B cell (primary cell): ENCODE measurements around the gene ZNF423. TPM values are rescaled to one million over a fixed set of nuclear protein-coding genes. Genes with fewer than 3 reads are reported as not detected.

ENCODE experiments used
- ATAC-seq: fragments of 200-7000 bp; cut with Tn5 transposase; one replicate; pipeline ENCODE4 v1.10.0; 2021; ENCODE audit warnings: low read depth, mild to moderate bottlenecking, moderate number of reproducible peaks, moderate library complexity
- CTCF ChIA-PET: fragments of 350-600 bp; sonication (Branson Sonifier 250); formaldehyde crosslinking; loops from one replicate; lab custom pipeline; 2021; ENCODE audit warnings: antibody characterized with exemption, inconsistent platforms; lab: Charles Lee
- POLR2A ChIA-PET: fragments of 350-600 bp; sonication (Branson Sonifier 250); formaldehyde crosslinking; loops from one replicate; lab custom pipeline; 2021; ENCODE audit warnings: antibody characterized with exemption; lab: Charles Lee
- DNase-seq: peaks from one replicate; pipeline ENCODE4 v3.0.0; 2013
- H2AFZ ChIP-seq: 2 replicates; pipeline ENCODE4 v1.6.1; 2012; ENCODE audit warnings: mild to moderate bottlenecking, low read depth, low read length; ENCODE audit not compliant: insufficient read depth, poor library complexity, severe bottlenecking
- H3K27ac ChIP-seq, 2 donors: 1 replicate in 1 of 2; 2 replicates in 1 of 2; pipeline ENCODE4 v1.5.1; 2012 to 2013; ENCODE audit warnings: low read length in 2 of 2, mild to moderate bottlenecking in 2 of 2, moderate library complexity in 1 of 2
- H3K27me3 ChIP-seq, 4 experiments: fragments of 200-600 bp in 1 of 4; sonication (generic) in 1 of 4; replicated peaks in 1 of 4; 1 replicate in 2 of 4; 2 replicates in 2 of 4; pipeline versions ENCODE4 v1.6.1 to v1.7.0; 2013 to 2016; ENCODE audit warnings: low read length in 3 of 4, mild to moderate bottlenecking in 2 of 4, mixed read lengths in 1 of 4, moderate library complexity in 1 of 4; ENCODE audit not compliant: insufficient read depth in 4 of 4, control insufficient read depth in 3 of 4; ENCODE audit errors: control extremely low read depth in 1 of 4
- H3K36me3 ChIP-seq, 2 experiments: replicated peaks in 1 of 2; 1 replicate in 1 of 2; 2 replicates in 1 of 2; pipeline versions ENCODE4 v1.6.1 to v1.7.1; 2013; ENCODE audit warnings: low read length in 1 of 2; ENCODE audit not compliant: insufficient read depth in 2 of 2, control insufficient read depth in 1 of 2; ENCODE audit errors: control extremely low read depth in 1 of 2, extremely low read depth in 1 of 2
- H3K4me1 ChIP-seq, 2 donors: fragments of 200-600 bp in 1 of 2; sonication (generic) in 1 of 2; 1 replicate in 1 of 2; 2 replicates in 1 of 2; pipeline versions ENCODE4 v1.5.1 to v1.6.1; 2013 to 2017; ENCODE audit warnings: low read length in 2 of 2; ENCODE audit not compliant: control insufficient read depth in 2 of 2, insufficient read depth in 2 of 2
- H3K4me2 ChIP-seq: replicated peaks from 2 replicates; pipeline ENCODE3; 2012; ENCODE audit warnings: mild to moderate bottlenecking, low read depth, low read length; ENCODE audit not compliant: poor library complexity, severe bottlenecking
- H3K4me3 ChIP-seq, 5 experiments: fragments of 200-600 bp in 1 of 5; sonication (generic) in 1 of 5; 1 replicate in 3 of 5; 2 replicates in 2 of 5; pipeline versions ENCODE4 v1.5.1 to v1.7.0; 2011 to 2016; ENCODE audit warnings: low read length in 4 of 5, mild to moderate bottlenecking in 4 of 5, low read depth in 2 of 5, control low read depth in 1 of 5, moderate library complexity in 1 of 5; ENCODE audit not compliant: insufficient read depth in 1 of 5; ENCODE audit errors: control extremely low read depth in 1 of 5, extremely low read depth in 1 of 5
- H3K79me2 ChIP-seq: fragments of 200-600 bp; sonication (generic); one replicate; pipeline ENCODE4 v1.6.0; 2016; ENCODE audit warnings: low read length; ENCODE audit not compliant: control insufficient read depth, insufficient read depth
- H3K9ac ChIP-seq: fragments of 200-600 bp; sonication (generic); 2 replicates; pipeline ENCODE4 v1.6.1; 2017; ENCODE audit warnings: mild to moderate bottlenecking, low read length, moderate library complexity
- H3K9me3 ChIP-seq, 3 donors: one replicate each; pipeline versions ENCODE4 v1.6.1 to v1.7.1; 2013; ENCODE audit warnings: low read length in 2 of 3; ENCODE audit not compliant: control insufficient read depth in 2 of 3, insufficient read depth in 1 of 3; ENCODE audit errors: control extremely low read depth in 1 of 3
- H4K20me1 ChIP-seq: 2 replicates; pipeline ENCODE4 v1.6.0; 2012; ENCODE audit warnings: mild to moderate bottlenecking, low read length; ENCODE audit not compliant: insufficient read depth, control insufficient read depth, poor library complexity, severe bottlenecking
- H3K27ac Mint-ChIP-seq: one replicate; pipeline ENCODE4 v1.8.0; 2021; ENCODE audit warnings: mixed read lengths
- H3K27me3 Mint-ChIP-seq: one replicate; pipeline ENCODE4 v1.8.0; 2021; ENCODE audit warnings: mixed read lengths
- H3K4me1 Mint-ChIP-seq: one replicate; pipeline ENCODE4 v1.8.0; 2021; ENCODE audit warnings: mixed read lengths
- H3K4me3 Mint-ChIP-seq: one replicate; pipeline ENCODE4 v1.8.0; 2021; ENCODE audit warnings: mixed read lengths
- H3K9me3 Mint-ChIP-seq: one replicate; pipeline ENCODE4 v1.8.0; 2022; ENCODE audit warnings: mixed read lengths; ENCODE audit not compliant: insufficient read depth
- EZH2 ChIP-seq: IDR thresholded peaks from 2 replicates; pipeline ENCODE4 v1.6.1; 2012; ENCODE audit warnings: borderline replicate concordance, low read depth, mild to moderate bottlenecking, moderate library complexity, low read length; ENCODE audit not compliant: insufficient read depth, poor library complexity, severe bottlenecking
- WGBS: methylation state at CpG from one replicate; pipeline ENCODE4 v1.1.5; 2013; ENCODE audit warnings: missing lambda C conversion rate; ENCODE audit not compliant: insufficient coverage; 5-methylcytosine and 5-hydroxymethylcytosine counted together
- intact Hi-C: fragments of 100-400 bp; cut with micrococcal nuclease; formaldehyde crosslinking; loops from one replicate; pipeline ENCODE4 v1.10.0; 2022
- polyA plus RNA-seq: library from polyadenylated mRNA; depleted of rRNA; stranded (reverse); fragments of >200 nt; gene quantifications from 2 replicates; pipeline ENCODE4 v1.2.3, GENCODE V29; 2012
- total RNA-seq, 2 donors: library from RNA; stranded (reverse); fragments of 120-200 nt in 1 of 2; gene quantifications; 1 replicate in 1 of 2; 2 replicates in 1 of 2; pipeline versions ENCODE4 v1.2.3 to v1.2.4, GENCODE V29; 2013 to 2022
- TF ChIP-seq, protein P1 (sequence below): fragments of 200-600 bp; IDR thresholded peaks from one replicate; pipeline ENCODE4 v1.8.0; 2022; ENCODE audit warnings: antibody characterized with exemption, mild to moderate bottlenecking

ZNF423 gene
- total and polyA plus RNA-seq, 2 donors (not counting 1 experiment from before 2014, with no cell fraction given) = not detected

DNA sequence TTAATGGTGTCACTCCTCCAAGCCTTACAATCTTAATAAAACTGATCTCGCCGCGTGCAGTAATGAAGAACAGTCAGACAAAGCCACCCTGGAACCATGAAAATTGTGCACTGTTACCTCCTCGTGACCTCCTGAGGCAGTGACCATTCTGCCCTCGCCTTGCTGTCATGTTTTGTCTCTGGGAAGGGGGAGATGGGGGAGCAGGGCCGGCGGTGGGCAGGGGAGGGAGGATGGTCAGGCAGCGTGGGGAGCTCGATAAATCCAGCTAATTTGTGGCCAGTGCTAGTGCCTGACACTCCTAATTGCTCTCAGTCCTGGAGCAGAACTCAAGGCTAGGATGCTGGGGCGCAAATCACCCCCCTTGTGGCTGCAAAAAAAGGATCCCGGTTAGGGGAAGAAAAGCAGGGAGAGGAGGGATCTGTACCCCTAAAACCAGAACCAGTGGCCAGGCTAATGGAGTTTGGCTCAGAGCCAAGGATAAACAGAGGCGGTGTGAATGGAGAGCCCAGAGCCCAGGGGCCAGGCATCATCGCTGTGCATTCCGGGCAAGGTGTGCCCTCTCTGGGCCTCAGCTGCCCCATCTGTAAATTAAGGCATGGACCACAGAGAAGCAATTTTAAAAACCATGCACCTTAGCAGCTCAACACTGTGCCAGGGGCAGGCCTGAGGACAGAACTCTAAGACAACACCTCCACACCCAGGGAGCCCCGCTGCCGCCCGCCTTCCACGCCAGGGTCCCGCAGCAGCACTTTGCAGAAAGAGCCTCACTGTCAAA is 113.3 kb downstream of the ZNF423 start:
- no peak for TF ChIP-seq EZH2
- TF ChIP-seq, protein P1, sequence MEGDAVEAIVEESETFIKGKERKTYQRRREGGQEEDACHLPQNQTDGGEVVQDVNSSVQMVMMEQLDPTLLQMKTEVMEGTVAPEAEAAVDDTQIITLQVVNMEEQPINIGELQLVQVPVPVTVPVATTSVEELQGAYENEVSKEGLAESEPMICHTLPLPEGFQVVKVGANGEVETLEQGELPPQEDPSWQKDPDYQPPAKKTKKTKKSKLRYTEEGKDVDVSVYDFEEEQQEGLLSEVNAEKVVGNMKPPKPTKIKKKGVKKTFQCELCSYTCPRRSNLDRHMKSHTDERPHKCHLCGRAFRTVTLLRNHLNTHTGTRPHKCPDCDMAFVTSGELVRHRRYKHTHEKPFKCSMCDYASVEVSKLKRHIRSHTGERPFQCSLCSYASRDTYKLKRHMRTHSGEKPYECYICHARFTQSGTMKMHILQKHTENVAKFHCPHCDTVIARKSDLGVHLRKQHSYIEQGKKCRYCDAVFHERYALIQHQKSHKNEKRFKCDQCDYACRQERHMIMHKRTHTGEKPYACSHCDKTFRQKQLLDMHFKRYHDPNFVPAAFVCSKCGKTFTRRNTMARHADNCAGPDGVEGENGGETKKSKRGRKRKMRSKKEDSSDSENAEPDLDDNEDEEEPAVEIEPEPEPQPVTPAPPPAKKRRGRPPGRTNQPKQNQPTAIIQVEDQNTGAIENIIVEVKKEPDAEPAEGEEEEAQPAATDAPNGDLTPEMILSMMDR = no peak
- H3K27me3 ChIP-seq = no peaks in the 10 kb centered on the region
- H3K36me3 ChIP-seq = no peaks in the 10 kb centered on the region
- Mint-ChIP-seq H3K27ac (no peak overlapping the region), H3K4me1 (no peaks in the 10 kb centered on the region), H3K27me3 (no peaks in the 10 kb centered on the region), H3K4me3 (no peak overlapping the region), H3K9me3 (no peaks in the 10 kb centered on the region)
- intact Hi-C loops = no loop called here
- H3K79me2 ChIP-seq = no peaks in the 10 kb centered on the region
- no peak overlapping the region for H3K9ac ChIP-seq
- ATAC-seq (no peak), DNase-seq (no peak)
- no peaks in the 10 kb centered on the region for H3K9me3 ChIP-seq
- H3K4me2 ChIP-seq = no peak overlapping the region
- no peak overlapping the region for H3K4me3 ChIP-seq
- H4K20me1 ChIP-seq = no peaks in the 10 kb centered on the region
- no peak overlapping the region for H3K27ac ChIP-seq
- H3K4me1 ChIP-seq = no peaks in the 10 kb centered on the region
- POLR2A ChIA-PET = no interaction called here
- CTCF ChIA-PET = interaction anchor here (1.4 kb wide), 1 partner anchor 16 kb away, joined by 3 read pairs; no protein-coding TSS in a partner anchor
- 96% methylated on average over 15 of the region's 19 CpGs for WGBS
- no peak overlapping the region for H2AFZ ChIP-seq

DNA sequence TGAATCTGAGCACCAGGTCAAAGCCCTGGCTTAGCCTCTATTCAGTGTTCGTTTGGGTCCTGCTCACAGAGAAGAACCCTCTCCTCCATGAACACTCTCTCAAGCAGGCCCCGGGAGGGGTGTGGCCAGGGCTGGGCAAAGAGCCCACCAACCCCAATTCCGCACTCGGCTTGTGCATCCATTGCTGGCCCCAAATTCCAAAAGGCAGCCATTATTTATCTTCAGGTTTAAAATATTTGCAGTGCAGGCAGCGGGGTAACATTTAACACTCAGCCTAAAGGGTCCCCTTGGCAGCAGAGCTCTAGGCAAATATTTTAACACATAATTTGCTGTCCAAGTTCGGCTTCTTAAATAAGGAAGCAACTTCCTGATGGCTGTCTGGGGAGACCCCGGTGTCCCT is 115.7 kb downstream of the ZNF423 start:
- H3K4me1 Mint-ChIP-seq = no peaks in the 10 kb centered on the region
- Histone ChIP-seq H3K79me2 (no peaks in the 10 kb centered on the region), H3K4me1 (no peaks in the 10 kb centered on the region), H3K36me3 (no peaks in the 10 kb centered on the region), H3K27me3 (no peaks in the 10 kb centered on the region), H2AFZ (no peak overlapping the region), H3K9me3 (no peaks in the 10 kb centered on the region), H3K4me2 (no peak overlapping the region), H3K27ac (no peak overlapping the region), H3K9ac (no peak overlapping the region), H3K4me3 (no peak overlapping the region), H4K20me1 (no peaks in the 10 kb centered on the region)
- WGBS = 84% methylated on average over 7 of the region's 7 CpGs
- ATAC-seq = no peak
- ChIA-PET POLR2A (no interaction called here), CTCF (no interaction called here)
- H3K9me3 Mint-ChIP-seq = no peaks in the 10 kb centered on the region
- no peak for TF ChIP-seq EZH2
- TF ChIP-seq, protein P1 = no peak
- H3K4me3 Mint-ChIP-seq = no peak overlapping the region
- no peak overlapping the region for H3K27ac Mint-ChIP-seq
- DNase-seq = no peak
- intact Hi-C loops = no loop called here
- H3K27me3 Mint-ChIP-seq = no peaks in the 10 kb centered on the region
